ENCODE measurements around the gene HDC. TPM values are rescaled to one million over a fixed set of nuclear protein-coding genes. Genes with fewer than 3 reads are reported as not detected.

HDC gene
- total RNA-seq, 4 donors from 2014 or later = 0.66 to 5.9 (median 1.1) TPM

GRCh38 chr15:50234764-50235163, 30.8 kb downstream of the HDC start:
- no peak for TF ChIP-seq CTCF (IDR thresholded peaks at IDR 0.05)
- no peak for TF ChIP-seq EP300 (IDR thresholded peaks at IDR 0.05)
- no peak for TF ChIP-seq POLR2A (IDR thresholded peaks at IDR 0.05)
- no peaks in the 10 kb centered on the region for H3K4me1 ChIP-seq
- DNase-seq (ENCODE audit: low spot score in 2 of 2) = no peak
- no peaks in the 10 kb centered on the region for H3K9me3 ChIP-seq
- H3K36me3 ChIP-seq = no peaks in the 10 kb centered on the region
- no peak overlapping the region for H3K4me3 ChIP-seq
- H3K27me3 ChIP-seq = no peaks in the 10 kb centered on the region
- 39 to 42% methylated on average over 2 of the region's 2 CpGs for WGBS, 2 donors
- H3K27ac ChIP-seq = no peak overlapping the region

- H3K36me3 ChIP-seq = no peaks in the 10 kb centered on the region
- no peak for DNase-seq (ENCODE audit: low spot score in 2 of 2)
- TF ChIP-seq POLR2A (IDR thresholded peaks at IDR 0.05) = no peak
- H3K4me3 ChIP-seq = no peak overlapping the region
- H3K27me3 ChIP-seq = no peaks in the 10 kb centered on the region
- H3K4me1 ChIP-seq = no peaks in the 10 kb centered on the region
- no peak overlapping the region for H3K27ac ChIP-seq
- H3K9me3 ChIP-seq = no peaks in the 10 kb centered on the region
These were observed 32.3 kb downstream of the HDC start for GRCh38 chr15:50233192-50233736.

- Histone ChIP-seq H3K36me3 (no peaks in the 10 kb centered on the region), H3K9me3 (no peaks in the 10 kb centered on the region), H3K27ac (no peak overlapping the region), H3K27me3 (no peaks in the 10 kb centered on the region), H3K4me3 (no peak overlapping the region), H3K4me1 (no peaks in the 10 kb centered on the region)
- TF ChIP-seq POLR2A (IDR thresholded peaks at IDR 0.05) (no peak), CTCF (IDR thresholded peaks at IDR 0.05) (no peak), EP300 (IDR thresholded peaks at IDR 0.05) (no peak)
- WGBS, 2 donors = 90 to 96% methylated on average over 2 of the region's 2 CpGs
- no peak for DNase-seq (ENCODE audit: low spot score in 2 of 2)
These were observed 32.7 kb downstream of the HDC start for GRCh38 chr15:50232791-50233190.

GRCh38 chr15:50231761-50232160, 33.8 kb downstream of the HDC start:
- Histone ChIP-seq H3K4me3 (no peak overlapping the region), H3K4me1 (no peaks in the 10 kb centered on the region), H3K27ac (no peak overlapping the region), H3K36me3 (no peaks in the 10 kb centered on the region), H3K27me3 (no peaks in the 10 kb centered on the region), H3K9me3 (no peaks in the 10 kb centered on the region)
- DNase-seq (ENCODE audit: low spot score in 2 of 2) = no peak
- TF ChIP-seq POLR2A (IDR thresholded peaks at IDR 0.05) (no peak), CTCF (IDR thresholded peaks at IDR 0.05) (no peak), EP300 (IDR thresholded peaks at IDR 0.05) (no peak)

DNA sequence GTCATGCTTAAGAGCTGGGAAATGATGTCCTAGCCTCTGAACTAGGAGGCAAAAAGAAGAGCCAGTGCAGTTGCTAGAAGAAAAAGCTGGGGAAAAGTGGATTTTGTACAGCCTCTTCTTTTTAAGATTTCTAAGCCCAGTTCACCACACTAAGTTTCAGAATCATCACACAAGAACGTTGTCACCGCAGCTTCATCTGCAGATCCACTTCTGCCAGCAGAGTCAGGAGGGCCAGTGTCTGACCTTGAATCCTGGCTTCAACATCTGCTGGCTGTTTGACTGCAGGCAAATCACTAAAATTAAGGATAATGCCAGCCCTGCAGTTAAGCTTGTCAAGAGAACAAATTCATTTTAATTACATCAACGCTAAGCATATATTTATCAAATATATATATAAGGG, 36.2 kb downstream of the HDC start:
- TF ChIP-seq EP300 (IDR thresholded peaks at IDR 0.05) (no peak), POLR2A (IDR thresholded peaks at IDR 0.05) (no peak), CTCF (IDR thresholded peaks at IDR 0.05) (no peak)
- Histone ChIP-seq H3K36me3 (no peaks in the 10 kb centered on the region), H3K4me1 (no peaks in the 10 kb centered on the region), H3K27ac (no peak overlapping the region), H3K9me3 (no peaks in the 10 kb centered on the region), H3K27me3 (no peaks in the 10 kb centered on the region), H3K4me3 (no peak overlapping the region)
- 83 to 85% methylated on average over 3 of the region's 3 CpGs for WGBS, 2 donors
- DNase-seq (ENCODE audit: low spot score in 2 of 2) = no peak

DNA sequence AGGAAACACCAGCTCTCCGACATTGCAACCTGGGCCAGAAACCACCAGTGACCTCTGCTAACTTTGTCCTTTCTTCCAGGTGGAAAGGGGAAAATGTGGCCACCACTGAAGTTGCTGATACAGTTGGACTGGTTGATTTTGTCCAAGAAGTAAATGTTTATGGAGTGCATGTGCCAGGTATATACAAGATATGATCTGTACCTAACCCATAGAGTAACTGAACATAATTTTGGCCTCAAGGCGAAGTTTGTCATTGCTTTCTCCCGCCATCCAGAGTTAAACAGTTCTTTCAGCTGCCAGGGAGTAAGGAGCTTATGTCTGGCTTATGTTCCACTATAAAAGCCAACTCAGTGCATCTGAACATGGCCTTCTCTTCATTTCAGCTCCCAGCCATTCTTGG, 36.7 kb downstream of the HDC start:
- no peaks in the 10 kb centered on the region for H3K9me3 ChIP-seq
- H3K4me1 ChIP-seq = no peaks in the 10 kb centered on the region
- no peak overlapping the region for H3K27ac ChIP-seq
- 87 to 92% methylated on average over 3 of the region's 3 CpGs for WGBS, 2 donors
- H3K27me3 ChIP-seq = no peaks in the 10 kb centered on the region
- no peak overlapping the region for H3K4me3 ChIP-seq
- no peak for TF ChIP-seq EP300 (IDR thresholded peaks at IDR 0.05)
- TF ChIP-seq CTCF (IDR thresholded peaks at IDR 0.05) = no peak
- TF ChIP-seq POLR2A (IDR thresholded peaks at IDR 0.05) = no peak
- no peak for DNase-seq (ENCODE audit: low spot score in 2 of 2)
- no peaks in the 10 kb centered on the region for H3K36me3 ChIP-seq

Measured in tibial nerve (tissue), 4 donors.